SK-MEL-5 (cell line): Measurements from ENCODE around the gene AP5Z1. TPM values are rescaled to one million over a fixed set of nuclear protein-coding genes. Genes with fewer than 3 reads are reported as not detected.

Experiments
- DNase-seq: peaks from one replicate; pipeline ENCODE4 v3.0.0-alpha.2; 2016; ENCODE audit warnings: low read depth, low spot score
- in situ Hi-C: cut with HindIII; loops from 2 replicates; pipeline ENCODE4 v1.10.0; 2016; ENCODE audit warnings: low sequenced_read_pairs, high pct_unique_total_duplicates, low pct_unique_long_range_greater_than_20kb
- total RNA-seq: library from RNA; depleted of rRNA; stranded (reverse); fragments of >200 nt; shearing (Covaris generic); gene quantifications from 2 replicates; pipeline ENCODE4 v1.2.3, GENCODE V29; 2014

The AP5Z1 gene
- total RNA-seq, 1 experiment from 2014 or later: 80.4 TPM

DNA sequence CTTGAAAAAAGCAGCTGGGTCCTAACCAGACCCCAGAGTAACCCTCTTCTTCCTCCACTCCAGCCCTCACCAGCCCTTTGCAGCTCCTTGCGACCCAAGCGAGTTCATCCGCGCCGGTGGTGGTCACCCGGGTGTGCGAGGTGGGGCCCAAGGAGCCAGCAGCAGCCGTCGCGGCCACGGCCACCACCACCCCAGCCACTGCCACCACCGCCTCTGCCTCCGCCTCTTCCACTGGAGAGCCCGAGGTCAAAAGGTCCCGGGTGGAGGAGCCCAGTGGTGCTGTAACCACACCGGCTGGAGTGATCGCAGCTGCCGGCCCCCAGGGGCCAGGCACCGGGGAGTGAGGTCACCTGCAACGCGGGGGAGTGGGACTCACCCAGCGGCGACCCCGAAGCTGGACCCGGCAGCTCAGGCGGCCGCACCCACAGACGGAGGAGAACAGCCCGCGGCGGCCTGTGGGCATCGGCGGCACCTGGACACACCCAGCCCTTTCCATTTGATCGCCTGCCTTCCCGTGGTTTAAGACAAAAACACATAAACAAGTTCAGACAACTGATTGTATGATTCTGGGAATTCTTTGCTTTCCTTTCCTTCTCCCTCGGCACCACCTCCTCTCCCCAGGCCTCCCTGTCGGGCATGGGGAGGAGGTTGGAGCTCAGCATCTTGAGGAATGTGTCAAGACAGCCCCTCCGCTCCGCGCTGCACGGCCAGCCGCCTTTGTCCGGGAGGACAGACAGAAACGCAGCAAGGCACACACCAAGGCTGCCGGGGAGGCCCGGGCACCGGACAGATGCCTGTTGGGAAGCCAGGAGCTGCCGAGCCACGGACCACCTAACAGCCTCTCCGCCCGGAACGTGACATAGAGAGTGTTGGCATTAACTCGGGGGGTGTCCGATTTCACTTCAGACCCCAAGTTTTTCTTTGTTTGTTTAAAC lies 13.0 kb upstream of the AP5Z1 start:
- no peak for DNase-seq
- in situ Hi-C loops: no loop called here

DNA sequence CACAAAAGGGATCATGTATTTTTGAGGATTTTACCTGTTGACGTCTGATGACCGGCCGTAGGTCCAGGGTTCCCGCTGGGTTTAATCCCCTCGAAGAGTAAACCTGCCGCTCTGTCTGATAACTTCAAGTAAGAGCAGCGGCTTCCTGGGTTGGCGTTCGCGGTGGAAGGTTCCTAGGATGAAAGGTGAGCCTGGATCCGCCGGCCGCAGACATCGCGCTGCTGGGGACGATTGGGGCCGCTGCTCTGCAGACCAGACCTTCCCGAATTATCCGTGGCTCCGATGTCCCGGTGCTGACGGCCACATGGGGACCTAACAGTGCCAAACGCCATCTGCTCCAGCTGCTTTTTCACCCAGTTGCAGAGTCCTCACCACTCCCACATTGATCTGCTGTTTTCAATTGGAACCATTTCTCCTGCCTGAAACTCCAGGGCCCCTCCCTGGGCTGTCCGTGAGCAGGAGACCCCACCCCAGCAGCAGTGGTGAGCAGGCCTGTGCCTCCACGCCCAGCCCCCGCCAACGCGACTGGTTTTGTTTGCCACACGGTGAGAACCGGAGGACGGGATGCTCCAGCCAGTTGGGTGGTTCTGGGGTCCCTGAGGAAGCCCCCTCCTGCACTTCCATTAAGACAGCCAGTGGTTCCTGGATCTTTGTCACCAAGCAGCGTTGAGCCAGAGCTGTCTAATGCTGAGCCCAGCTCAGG lies 12.2 kb upstream of the AP5Z1 start:
- in situ Hi-C loops: no loop called here

DNA sequence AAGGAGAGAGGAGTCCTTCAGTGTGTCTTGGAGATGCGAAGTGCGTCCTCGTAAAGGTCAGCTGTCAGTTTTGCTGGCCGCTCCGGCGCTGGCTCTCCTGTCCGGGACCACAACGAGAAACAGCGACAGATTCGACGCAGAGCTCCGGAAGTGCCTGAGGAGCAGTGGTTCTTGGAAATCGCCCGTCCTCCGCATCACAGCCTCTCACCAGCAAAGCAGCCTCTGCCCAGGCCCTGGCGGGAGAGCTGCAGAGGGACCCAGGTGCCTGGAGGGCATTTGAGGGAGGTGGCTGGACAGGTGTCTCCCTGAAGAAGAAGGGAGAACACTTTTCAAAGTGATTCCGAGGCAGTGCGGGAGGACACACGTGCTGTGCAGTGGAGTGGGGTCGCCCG lies 11.6 kb upstream of the AP5Z1 start:
- DNase-seq: no peak
- in situ Hi-C loops: no loop called here

More for the DNA sequence above, 12.2 kb upstream of the AP5Z1 start:
- DNase-seq: no peak

DNA sequence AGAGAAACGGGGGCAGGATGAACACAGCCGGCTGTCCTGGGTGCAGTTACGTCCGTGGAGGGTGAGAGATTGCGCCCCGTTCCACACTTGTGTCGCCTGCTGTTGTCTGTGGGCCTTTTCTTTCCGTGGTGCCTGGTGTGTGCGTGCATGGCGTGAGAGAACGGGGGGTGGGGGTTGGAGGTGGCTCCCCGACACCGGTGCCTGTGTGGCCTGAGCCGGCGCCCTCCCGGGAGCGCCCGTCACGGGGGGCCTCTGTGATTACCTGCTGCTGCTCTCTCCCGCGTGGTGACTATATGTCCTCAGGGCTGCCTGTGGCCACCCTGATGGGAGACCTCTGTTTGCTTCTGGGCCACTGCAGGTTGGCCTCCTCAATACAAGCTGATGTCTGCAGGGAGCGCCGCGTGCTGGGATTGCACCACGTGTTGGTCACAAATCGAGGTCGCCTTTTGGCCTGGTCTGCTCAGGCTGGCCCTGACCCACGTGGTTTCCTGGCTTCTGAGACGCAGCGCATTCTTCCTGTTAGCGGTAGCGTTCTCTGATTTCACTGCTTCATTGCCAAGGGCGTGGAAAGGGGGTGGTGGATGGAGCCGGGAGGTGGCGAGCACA lies 10.9 kb upstream of the AP5Z1 start:
- in situ Hi-C loops: no loop called here
- DNase-seq: no peak

DNA sequence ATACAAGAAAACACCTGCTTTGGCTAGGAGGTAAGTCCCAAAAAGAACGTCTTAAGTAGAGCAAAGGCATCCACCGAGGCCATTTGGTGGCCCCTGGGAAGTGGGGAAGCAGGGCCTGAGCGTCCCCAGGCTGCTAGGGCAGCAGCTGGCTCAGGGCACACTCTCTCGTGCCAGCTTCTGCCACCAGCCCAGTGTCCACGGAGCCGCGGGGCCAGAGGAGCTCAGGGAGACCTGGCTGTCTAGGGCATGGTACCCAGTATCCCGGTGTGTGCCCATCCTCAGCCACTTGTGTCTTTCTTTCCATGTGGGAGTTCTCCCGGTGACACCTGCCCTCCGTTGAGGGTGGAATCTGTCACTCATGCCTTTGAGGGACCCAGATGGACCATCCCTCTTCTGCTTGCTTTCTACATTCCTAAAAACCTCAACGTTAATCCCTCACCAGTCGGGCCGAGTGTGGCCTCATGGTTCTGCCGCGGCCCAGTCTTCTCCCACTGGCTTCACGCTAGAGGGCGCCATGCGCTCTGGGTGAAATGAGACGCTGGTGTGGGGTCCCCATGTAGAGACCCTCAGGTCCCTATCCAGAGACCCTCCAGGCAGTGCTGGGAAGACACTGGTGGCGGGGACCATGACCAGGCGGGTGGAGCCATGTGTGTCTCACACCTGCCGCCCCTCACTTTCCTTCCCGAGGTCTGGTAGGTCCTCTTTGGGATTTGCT lies 9.5 kb upstream of the AP5Z1 start:
- in situ Hi-C loops: no loop called here
- DNase-seq: peak; percentile 30

DNA sequence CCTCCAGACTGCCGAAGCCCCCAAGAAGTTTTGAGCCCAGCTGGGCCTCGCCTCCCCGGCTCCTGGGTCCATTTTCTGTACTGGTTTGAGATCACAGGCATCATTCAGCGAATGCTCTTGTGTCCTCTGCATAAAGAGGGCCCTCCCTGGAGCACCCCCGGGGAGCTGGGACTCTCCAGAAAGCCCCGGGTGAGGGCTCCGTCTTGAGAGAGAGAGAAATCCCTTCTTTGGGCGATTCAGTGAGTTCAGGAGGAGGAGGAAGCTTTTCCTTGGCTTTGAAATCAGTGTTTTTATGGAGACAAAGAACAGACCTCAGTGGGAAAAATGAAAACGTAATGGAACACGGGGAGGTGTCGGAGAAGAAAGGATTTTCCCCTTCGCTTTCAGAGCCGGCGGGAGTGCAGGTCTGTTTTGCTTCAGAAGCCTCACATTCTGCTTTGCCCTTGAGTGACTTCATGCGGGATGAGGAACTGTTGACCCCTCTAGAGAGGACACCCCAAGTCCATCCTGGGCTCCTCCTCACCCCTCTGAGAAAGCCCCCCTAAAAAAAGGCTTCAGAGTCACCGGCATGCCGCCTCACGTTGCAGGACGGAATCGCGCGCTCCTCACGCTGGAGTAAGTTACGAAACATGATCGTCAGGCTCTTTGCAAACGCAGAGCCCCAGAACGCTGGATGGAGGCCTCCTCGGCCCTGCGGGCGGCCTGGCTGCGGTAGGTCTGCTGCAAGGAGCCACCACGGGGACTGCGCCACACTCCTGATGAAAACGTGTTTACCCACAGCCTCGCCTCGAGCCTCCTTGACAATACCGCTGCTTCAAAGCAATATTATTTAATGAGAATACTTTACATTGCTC lies 8.5 kb upstream of the AP5Z1 start:
- no peak for DNase-seq
- in situ Hi-C loops: no loop called here

DNA sequence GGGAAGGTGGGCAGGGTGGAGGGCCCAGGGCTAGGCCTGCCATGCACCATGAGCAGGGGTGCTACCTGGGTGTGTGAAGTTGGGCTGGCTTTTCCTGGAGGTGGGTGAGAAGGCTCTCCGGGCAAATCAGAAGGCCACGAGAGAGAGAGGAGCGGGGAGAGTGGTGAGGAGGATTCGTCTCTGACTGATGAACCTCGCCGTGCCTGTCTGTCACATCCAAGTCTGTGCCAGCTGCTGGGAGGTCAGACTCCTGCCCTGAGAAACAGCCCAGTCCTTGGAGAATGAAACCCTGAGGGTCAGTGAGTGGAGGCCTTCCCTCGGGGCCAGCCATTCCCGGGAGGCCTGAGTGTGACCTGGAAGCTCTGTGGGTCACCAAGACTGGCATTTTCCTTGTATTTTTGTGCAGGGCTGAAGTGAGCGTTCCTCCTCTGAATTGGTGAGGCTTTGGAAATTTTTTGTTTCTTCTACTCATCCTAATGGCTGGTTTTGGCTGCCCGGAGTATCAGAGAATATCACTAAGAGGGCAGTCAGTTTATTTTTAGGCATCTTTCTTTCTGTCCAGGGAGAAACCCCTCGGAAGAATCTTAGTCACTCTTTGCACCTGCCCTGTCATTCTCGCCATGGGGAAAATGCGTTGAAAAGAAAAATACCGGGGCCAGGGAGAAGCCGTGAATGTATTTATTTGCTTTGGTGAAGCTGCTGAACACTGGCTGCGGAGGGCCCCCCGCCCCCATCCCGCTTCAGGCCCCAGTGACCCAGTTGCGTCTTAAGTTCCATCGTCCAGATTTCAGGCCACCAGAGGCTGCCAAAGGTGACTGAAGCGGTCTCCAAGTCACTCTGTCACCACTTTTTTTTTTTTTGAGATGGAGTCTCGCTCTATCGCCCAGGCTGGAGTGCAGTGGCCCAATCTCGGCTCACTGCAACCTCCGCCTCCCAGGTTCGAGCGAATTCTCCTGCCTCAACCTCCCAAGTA lies 6.5 kb upstream of the AP5Z1 start:
- no peak for DNase-seq
- in situ Hi-C loops: no loop called here

DNA sequence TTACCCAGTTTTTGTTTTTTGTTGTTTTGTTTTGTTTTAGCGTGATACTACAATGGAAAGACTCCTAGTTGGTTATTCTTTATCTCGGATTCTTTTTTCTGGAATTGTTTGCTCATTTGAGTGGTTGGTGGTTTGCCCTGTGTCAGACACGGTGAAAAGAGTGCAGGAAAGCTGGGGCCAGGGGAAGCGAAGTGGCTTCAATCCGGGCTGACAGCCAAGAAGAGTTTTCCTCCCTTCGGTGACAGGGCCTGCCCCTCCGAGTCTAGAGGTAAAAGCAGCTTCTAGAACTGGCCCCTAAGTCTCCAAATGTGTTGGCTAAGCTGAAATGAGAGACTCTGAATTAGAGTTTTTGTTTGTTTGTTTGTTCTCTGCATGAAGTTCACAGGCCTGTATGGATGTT lies 5.7 kb upstream of the AP5Z1 start:
- in situ Hi-C loops: no loop called here
- DNase-seq: no peak

DNA sequence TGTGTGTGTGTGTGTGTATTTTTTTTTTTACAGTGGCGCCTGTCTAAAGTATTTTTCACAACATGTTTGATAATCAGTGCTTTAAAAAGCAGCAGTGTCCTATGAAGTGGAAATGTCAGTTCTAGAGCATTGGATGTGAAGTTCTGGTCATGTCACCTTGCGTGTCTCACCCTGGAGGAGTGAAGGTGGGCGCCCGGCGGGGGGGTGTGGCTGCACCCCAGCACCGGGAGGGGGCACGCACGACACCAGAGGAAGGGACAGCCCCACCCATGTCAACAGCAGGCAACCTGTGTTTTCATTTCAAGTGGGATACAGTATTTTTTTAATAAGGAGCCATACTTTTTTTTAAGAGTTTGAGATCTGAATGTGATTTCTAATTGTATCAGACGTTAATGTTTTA lies 4.5 kb upstream of the AP5Z1 start:
- in situ Hi-C loops: no loop called here
- no peak for DNase-seq

DNA sequence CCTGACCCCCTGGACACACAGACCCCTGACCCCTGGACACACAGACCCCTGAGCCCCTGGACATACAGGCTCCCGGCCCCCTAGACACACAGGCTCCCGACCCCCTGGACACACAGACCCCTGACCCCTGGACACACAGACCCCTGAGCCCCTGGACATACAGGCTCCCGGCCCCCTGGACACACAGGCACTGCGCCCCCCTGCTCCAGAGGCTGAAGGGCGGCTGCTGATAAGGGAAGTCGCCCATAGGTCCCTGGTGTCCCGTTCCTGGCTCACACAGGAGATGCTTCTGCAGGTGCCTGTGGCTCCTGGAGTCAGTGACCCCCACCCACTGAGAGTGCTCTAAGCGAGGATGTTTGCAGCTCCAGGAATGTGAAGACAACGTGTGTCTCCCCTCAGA lies 3.7 kb upstream of the AP5Z1 start:
- in situ Hi-C loops: no loop called here
- DNase-seq: no peak

DNA sequence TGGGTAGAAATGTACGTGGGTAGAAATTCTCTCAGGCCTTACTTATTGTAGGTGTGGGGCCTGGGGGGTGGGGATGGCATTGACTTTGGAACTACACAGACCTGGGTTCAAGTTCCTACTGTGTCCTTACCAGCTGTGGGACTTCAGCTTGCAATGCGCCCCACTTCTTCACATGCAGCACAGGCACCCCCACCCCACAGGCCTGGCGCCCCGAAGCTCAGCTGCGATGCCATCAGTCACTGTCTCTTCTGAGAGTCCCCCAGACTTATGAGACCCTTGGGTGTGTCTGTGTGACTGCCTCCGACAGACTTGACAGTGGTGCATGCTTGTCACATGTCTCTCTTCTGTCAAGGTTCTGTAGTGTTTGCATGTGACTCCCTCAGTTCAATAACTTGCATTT lies 3.1 kb upstream of the AP5Z1 start:
- no peak for DNase-seq
- in situ Hi-C loops: no loop called here

DNA sequence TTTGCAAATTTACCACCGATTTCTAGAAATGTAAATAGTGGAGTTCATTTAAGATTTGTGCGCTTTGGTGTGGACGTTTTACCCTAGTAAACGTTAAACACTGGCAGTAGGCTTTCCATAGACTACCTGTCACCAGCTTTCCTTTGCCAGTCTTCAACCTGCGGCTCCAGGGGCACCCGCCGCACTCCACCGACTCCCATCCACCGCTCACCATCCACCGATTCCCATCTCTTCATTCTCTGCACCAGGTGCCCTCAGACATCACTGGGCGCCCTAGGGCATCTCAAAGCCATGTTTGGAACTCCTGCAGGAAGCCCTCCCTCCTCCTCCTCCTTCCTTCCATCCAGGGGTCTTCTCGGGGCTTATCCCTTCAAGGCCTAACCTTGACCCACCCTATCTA lies 1.4 kb upstream of the AP5Z1 start:
- in situ Hi-C loops: no loop called here
- DNase-seq: no peak

DNA sequence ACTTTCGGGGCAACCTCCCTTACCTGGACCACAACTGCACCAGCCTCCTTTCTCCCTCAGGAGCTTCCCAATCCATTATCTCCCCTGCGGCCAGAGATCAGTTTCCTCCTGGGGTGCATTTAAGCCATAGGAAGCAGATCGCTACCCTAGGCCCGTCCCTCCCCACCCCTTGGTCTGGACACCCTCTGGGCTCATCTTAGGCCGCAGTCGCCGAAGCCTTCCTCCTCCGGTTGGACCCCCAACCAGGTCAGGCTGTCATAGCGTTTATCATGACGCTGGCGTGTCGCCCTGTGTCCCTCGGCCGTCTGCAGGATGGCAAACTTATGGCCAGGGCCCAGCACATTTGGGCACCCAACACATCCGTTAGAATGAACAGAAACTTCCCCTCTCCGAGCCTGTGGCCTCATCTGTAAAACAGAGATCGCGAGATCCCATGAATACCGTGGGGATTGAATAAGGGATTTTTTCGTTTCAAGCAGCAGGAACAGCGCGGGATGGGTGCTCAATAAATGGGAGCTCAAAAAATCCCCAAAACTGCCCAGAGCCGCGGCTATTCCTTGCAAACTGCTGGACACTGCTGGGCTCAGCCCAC lies 669 bp upstream of the AP5Z1 start:
- DNase-seq: peak; percentile 79
- in situ Hi-C loops: no loop called here

DNA sequence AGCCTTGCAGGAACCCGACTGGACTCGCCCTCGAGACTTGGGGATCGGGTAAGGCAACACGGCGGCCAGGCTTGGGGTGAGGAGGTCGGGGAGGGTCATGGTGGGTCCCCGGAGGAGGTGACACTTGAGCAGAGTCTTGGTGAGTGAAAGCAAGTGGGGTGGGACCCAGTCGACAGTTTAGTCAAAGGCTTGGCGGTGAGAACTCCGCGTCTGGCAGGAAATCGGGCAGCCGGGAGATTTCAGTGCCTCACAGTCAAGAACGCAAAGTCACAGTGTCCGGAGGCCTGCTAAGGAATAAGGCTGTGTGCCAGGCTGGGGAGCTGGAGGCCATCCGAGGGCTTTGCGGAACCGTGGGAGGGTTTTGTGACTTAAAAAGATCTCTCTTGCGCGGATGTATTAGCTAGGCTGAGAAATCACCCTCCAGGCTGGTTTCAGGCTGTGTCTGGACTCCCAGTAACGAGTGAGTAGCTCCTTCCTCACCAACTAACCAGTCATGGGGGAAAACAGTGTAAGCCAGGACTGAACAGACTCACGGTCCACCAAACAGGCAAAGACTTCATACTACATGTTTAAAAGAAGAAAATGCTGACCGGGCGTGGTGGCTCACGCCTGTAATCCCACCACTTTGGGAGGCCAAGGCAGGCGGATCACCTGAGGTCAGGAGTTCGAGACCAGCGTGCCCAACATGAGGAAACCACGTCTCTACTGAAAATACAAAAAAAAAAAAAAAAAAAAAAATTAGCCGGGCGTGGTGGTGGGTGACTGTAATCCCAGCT lies 613 bp downstream of the AP5Z1 start:
- DNase-seq: peak; percentile 56
- in situ Hi-C loops: no loop called here

DNA sequence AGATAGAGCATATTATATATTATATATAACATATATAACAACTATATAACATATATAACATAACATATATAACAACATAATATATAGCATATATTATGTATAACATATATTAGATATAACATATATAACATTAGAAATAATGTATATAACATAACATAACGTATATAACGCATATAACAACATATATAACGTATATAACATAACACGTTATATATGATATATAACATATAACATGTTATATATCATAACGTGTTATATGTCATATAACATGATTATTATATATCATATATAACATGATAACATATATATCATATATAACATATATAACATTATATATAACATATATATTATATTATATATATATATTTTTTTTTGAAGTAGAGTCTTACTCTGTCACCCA lies 3.7 kb downstream of the AP5Z1 start:
- no peak for DNase-seq
- in situ Hi-C loops: no loop called here
